Measurements from ENCODE around the gene ELN. TPM values are rescaled to one million over a fixed set of nuclear protein-coding genes. Genes with fewer than 3 reads are reported as not detected.

ELN gene
- total and polyA plus RNA-seq, 11 donors = 17.4 to 81.1 (median 42.8) TPM

DNA sequence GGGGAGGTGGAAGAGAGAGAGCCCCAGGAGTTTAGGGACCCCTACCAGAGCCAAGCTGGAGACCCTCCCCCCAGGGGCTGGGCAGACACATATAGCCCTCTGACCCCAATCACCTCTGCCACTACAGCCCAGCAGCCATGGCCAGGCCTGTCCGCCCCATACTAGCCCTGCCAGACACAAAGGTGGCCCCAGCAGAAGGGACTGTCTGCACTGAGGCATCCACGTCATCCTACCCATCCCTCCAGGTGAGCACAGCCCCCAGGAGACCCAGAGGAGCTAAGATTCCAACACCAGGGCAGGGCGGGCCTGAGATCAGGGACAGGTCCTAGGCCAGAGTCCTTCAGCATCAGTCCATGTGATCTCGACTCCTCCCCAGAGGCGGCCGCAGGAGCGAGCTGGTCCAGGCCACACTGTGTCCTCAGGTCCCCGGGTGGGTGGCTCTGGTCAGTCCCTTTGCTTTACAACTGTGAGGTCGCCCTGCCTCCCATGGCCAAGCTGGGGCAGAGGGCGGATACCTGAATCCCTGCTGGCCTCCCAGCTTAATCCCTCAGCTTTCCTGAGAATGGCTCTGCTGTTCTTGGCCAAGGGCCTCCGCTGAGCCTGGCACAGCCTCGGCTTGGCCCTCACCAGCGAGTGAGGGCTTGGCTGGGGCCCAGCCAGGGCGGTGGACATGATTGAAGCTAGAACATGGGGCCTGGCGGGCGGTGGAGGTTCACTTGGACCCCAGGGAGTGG, 14.3 kb upstream of the ELN start:
- TF ChIP-seq, protein P1, sequence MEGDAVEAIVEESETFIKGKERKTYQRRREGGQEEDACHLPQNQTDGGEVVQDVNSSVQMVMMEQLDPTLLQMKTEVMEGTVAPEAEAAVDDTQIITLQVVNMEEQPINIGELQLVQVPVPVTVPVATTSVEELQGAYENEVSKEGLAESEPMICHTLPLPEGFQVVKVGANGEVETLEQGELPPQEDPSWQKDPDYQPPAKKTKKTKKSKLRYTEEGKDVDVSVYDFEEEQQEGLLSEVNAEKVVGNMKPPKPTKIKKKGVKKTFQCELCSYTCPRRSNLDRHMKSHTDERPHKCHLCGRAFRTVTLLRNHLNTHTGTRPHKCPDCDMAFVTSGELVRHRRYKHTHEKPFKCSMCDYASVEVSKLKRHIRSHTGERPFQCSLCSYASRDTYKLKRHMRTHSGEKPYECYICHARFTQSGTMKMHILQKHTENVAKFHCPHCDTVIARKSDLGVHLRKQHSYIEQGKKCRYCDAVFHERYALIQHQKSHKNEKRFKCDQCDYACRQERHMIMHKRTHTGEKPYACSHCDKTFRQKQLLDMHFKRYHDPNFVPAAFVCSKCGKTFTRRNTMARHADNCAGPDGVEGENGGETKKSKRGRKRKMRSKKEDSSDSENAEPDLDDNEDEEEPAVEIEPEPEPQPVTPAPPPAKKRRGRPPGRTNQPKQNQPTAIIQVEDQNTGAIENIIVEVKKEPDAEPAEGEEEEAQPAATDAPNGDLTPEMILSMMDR (IDR thresholded peaks at IDR 0.05) = no peak
- no peak for TF ChIP-seq POLR2A (IDR thresholded peaks at IDR 0.05)
- ATAC-seq = peak; percentile 34 to 64 (median 50)
- no peak overlapping the region for H3K27ac ChIP-seq
- H3K36me3 ChIP-seq = no peaks in the 10 kb centered on the region
- no peak overlapping the region for H3K4me3 ChIP-seq
- peak in 2 of 5 donors; percentile 19 to 65 for DNase-seq
- WGBS, 4 donors = 81 to 85% (median 82%) methylated on average over 11 to 16 of the region's 16 CpGs
- no peaks in the 10 kb centered on the region for H3K27me3 ChIP-seq
- H3K9me3 ChIP-seq = no peaks in the 10 kb centered on the region
- H3K4me1 ChIP-seq = peaks cover 0 to 13% (median 3%) of the 10 kb centered on the region in 12 donors
- intact Hi-C loops (cut with DNase I) = no loop called here

- ATAC-seq (no peak), DNase-seq (no peak)
- TF ChIP-seq, protein P1 (IDR thresholded peaks at IDR 0.05) = no peak
- TF ChIP-seq POLR2A (IDR thresholded peaks at IDR 0.05) = no peak
- no peaks in the 10 kb centered on the region for H3K36me3 ChIP-seq
- 87 to 95% (median 93%) methylated on average over 6 of the region's 6 CpGs for WGBS, 4 donors
- no peaks in the 10 kb centered on the region for H3K9me3 ChIP-seq
- H3K4me3 ChIP-seq = no peak overlapping the region
- no peaks in the 10 kb centered on the region for H3K27me3 ChIP-seq
- H3K27ac ChIP-seq = no peak overlapping the region
- intact Hi-C loops (cut with DNase I) = no loop called here
- H3K4me1 ChIP-seq = peaks cover 0 to 13% (median 3%) of the 10 kb centered on the region in 12 donors
Observed at GRCh38 chr7:74014931-74015330, 13.0 kb upstream of the ELN start.

GRCh38 chr7:74015670-74016069, 12.3 kb upstream of the ELN start:
- DNase-seq (no peak), ATAC-seq (no peak)
- no peaks in the 10 kb centered on the region for H3K27me3 ChIP-seq
- no peak overlapping the region for H3K4me3 ChIP-seq
- H3K9me3 ChIP-seq = no peaks in the 10 kb centered on the region
- WGBS, 4 donors = 96 to 100% (median 96%) methylated on average over 4 of the region's 4 CpGs
- H3K4me1 ChIP-seq = peaks cover 0 to 13% (median 3%) of the 10 kb centered on the region in 12 donors
- H3K36me3 ChIP-seq = no peaks in the 10 kb centered on the region
- no peak overlapping the region for H3K27ac ChIP-seq
- no peak for TF ChIP-seq POLR2A (IDR thresholded peaks at IDR 0.05)
- TF ChIP-seq, protein P1 (IDR thresholded peaks at IDR 0.05) = no peak
- intact Hi-C loops (cut with DNase I) = no loop called here

DNA sequence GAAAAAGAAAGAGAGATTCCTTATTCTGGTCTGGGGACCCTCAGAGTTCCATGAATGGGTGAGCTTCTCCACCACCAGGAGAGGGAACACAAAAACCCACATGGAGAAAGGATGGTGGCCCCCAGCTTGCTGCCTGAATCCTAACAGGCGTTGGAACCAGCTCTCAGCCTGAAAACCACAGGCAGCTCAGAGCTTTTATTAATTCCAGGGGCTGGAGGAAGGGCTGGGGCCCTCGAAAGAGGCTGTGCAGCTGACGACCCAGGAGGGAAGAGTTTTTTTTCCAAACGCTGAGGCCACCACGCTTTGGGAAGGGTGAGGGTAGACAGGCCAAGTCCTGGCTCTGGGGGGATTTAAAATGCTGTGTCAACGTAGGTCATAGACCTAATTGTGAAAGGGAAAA, 10.8 kb upstream of the ELN start:
- peak in 1 of 5 donors; percentile 2 for DNase-seq
- Histone ChIP-seq H3K36me3 (no peaks in the 10 kb centered on the region), H3K9me3 (no peaks in the 10 kb centered on the region), H3K27me3 (peaks cover 0 to 9% (median 0%) of the 10 kb centered on the region in 9 donors), H3K4me3 (no peak overlapping the region), H3K27ac (no peak overlapping the region), H3K4me1 (peaks cover 0 to 19% (median 4%) of the 10 kb centered on the region in 12 donors)
- intact Hi-C loops (cut with DNase I) = no loop called here
- no peak for ATAC-seq
- TF ChIP-seq, protein P1 (IDR thresholded peaks at IDR 0.05) = no peak
- no peak for TF ChIP-seq POLR2A (IDR thresholded peaks at IDR 0.05)
- 57 to 82% (median 68%) methylated on average over 6 of the region's 6 CpGs for WGBS, 4 donors
